ENCODE data around the gene CFAP52. TPM values are rescaled to one million over a fixed set of nuclear protein-coding genes. Genes with fewer than 3 reads are reported as not detected.

CFAP52 gene
- total and polyA plus RNA-seq, 7 donors = 0.03 to 0.99 TPM; not detected in 5

DNA sequence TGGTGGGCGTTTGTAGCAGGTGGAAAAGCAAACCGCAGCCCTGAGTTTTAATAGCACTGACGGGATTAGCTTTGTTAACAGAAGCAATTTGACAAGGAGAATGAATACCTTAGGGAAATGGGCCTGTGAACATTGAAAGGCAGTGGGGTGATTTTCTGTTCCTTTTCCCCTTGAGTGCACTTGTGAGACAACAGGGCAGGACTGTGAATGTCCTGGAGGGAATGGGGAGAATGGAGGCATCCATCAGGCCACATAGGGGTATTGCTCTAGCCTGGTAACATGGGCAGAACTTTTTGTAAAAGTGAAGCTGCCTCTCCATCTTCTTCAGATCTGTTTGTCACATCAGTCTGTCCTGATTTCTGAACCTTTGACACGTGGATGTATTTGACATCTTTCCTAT lies 95.1 kb downstream of the CFAP52 start:
- TF ChIP-seq POLR2AphosphoS5 (IDR thresholded peaks at IDR 0.05) (no peak), CTCF (IDR thresholded peaks at IDR 0.05) (no peak), EP300 (IDR thresholded peaks at IDR 0.05) (no peak), POLR2A (IDR thresholded peaks at IDR 0.05) (no peak)

GRCh38 chr17:9672266-9672665 lies 95.8 kb downstream of the CFAP52 start:
- WGBS, 2 donors = 89 to 94% methylated on average over 8 of the region's 8 CpGs
- intact Hi-C loops (cut with DNase I) = no loop called here
- no peak for TF ChIP-seq CTCF (IDR thresholded peaks at IDR 0.05)
- Histone ChIP-seq H3K36me3 (no peaks in the 10 kb centered on the region), H3K4me1 (no peaks in the 10 kb centered on the region), H3K4me3 (no peak overlapping the region), H3K27ac (no peak overlapping the region), H3K9me3 (no peaks in the 10 kb centered on the region), H3K27me3 (peaks cover 0 to 4% (median 0%) of the 10 kb centered on the region in 3 donors)
- no peak for DNase-seq

More for the DNA sequence above, 95.1 kb downstream of the CFAP52 start:
- peaks cover 0 to 4% (median 0%) of the 10 kb centered on the region in 3 donors for H3K27me3 ChIP-seq
- H3K36me3 ChIP-seq = no peaks in the 10 kb centered on the region
- intact Hi-C loops (cut with DNase I) = no loop called here
- whole genome bisulfite sequencing, 2 donors = 78 to 81% methylated on average over 4 of the region's 4 CpGs
- H3K9me3 ChIP-seq = no peaks in the 10 kb centered on the region
- H3K4me3 ChIP-seq = no peak overlapping the region
- no peak overlapping the region for H3K27ac ChIP-seq
- H3K4me1 ChIP-seq = no peaks in the 10 kb centered on the region
- DNase-seq = no peak

GRCh38 chr17:9672691-9673090 lies 96.2 kb downstream of the CFAP52 start:
- Histone ChIP-seq H3K36me3 (no peaks in the 10 kb centered on the region), H3K4me1 (no peaks in the 10 kb centered on the region), H3K9me3 (no peaks in the 10 kb centered on the region), H3K4me3 (no peak overlapping the region), H3K27me3 (peaks cover 0 to 4% (median 0%) of the 10 kb centered on the region in 3 donors), H3K27ac (no peak overlapping the region)
- intact Hi-C loops (cut with DNase I) = no loop called here
- no peak for DNase-seq
- WGBS, 2 donors = 91 to 95% methylated on average over 6 of the region's 6 CpGs
- TF ChIP-seq EP300 (IDR thresholded peaks at IDR 0.05) (no peak), CTCF (IDR thresholded peaks at IDR 0.05) (no peak)

DNA sequence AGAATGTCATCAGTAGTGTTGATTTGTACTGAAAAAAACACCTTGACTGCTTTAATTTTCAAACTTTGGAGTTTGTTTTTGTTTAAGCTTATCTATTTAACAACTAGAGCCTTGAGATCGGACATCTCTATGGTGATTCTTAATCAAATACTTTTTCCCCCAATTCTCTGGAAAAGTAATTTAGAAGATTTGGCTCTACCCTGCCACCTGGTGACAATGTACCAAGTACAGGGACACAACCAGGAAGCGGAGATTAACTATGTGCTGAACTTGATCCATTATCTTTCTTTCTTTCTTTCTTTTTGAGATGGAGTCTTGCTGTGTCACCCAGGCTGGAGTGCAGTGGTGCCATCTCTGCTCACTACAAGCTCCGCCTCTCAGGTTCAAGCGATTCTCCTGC lies 99.6 kb downstream of the CFAP52 start:
- peaks cover 0 to 5% (median 0%) of the 10 kb centered on the region in 4 donors for H3K9me3 ChIP-seq
- H3K4me1 ChIP-seq = no peaks in the 10 kb centered on the region
- H3K27ac ChIP-seq = no peak overlapping the region
- H3K4me3 ChIP-seq = no peak overlapping the region
- intact Hi-C loops (cut with DNase I) = no loop called here
- no peaks in the 10 kb centered on the region for H3K27me3 ChIP-seq
- DNase-seq = no peak
- H3K36me3 ChIP-seq = no peaks in the 10 kb centered on the region
- no peak for TF ChIP-seq POLR2A (IDR thresholded peaks at IDR 0.05)
- no peak for TF ChIP-seq CTCF (IDR thresholded peaks at IDR 0.05)
- TF ChIP-seq EP300 (IDR thresholded peaks at IDR 0.05) = no peak
- WGBS, 2 donors = 66 to 92% methylated on average over 4 of the region's 4 CpGs

DNA sequence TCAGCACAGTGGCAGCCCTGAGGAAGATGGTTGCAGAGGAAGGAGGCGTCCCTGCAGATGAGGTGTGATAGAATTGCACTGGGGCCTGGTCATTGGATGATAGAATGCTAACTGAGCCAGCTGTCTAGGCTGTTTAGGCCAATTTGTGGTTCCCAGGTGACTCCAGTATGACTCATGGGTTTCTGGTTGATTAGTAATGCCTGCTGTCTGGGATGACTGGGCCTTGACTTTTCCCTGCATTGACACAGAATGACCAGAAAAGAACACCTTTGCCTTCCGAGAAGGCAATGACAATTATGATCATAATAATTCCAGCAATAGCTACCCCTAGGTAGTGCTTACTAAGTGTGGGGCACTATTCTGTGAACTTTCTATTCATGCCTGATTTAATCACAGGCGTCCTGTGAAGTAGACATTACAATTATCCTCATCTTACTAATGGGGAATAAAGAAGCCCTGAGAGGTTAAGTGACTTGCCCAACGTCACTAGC lies 100.4 kb downstream of the CFAP52 start:
- Histone ChIP-seq H3K27ac (no peak overlapping the region), H3K36me3 (no peaks in the 10 kb centered on the region), H3K27me3 (no peaks in the 10 kb centered on the region), H3K4me3 (no peak overlapping the region), H3K9me3 (peaks cover 0 to 5% (median 0%) of the 10 kb centered on the region in 4 donors), H3K4me1 (no peaks in the 10 kb centered on the region)
- WGBS, 2 donors = 84 to 90% methylated on average over 4 of the region's 4 CpGs
- no peak for DNase-seq
- intact Hi-C loops (cut with DNase I) = no loop called here
- TF ChIP-seq POLR2A (IDR thresholded peaks at IDR 0.05) (no peak), CTCF (IDR thresholded peaks at IDR 0.05) (no peak), EP300 (IDR thresholded peaks at IDR 0.05) (no peak), POLR2AphosphoS5 (IDR thresholded peaks at IDR 0.05) (no peak)

Data from sigmoid colon (tissue), 7 donors.